H4 (cell line): ENCODE measurements around the gene CAPZB. TPM values are rescaled to one million over a fixed set of nuclear protein-coding genes. Genes with fewer than 3 reads are reported as not detected.
"Not testable (repeated sequence)": the region's sequence is repeated elsewhere in the genome, so short reads cannot be mapped to it uniquely, and the experiment has no call there.

Experiments used
- DNase-seq: peaks from one replicate; pipeline ENCODE4 v3.0.0-alpha.2; 2015; ENCODE audit warnings: low spot score
- total RNA-seq: library from RNA; depleted of rRNA; stranded (reverse); fragments of >200 nt; shearing (Covaris generic); gene quantifications from 2 replicates; pipeline ENCODE4 v1.2.3, GENCODE V29; 2014

Gene CAPZB
- total RNA-seq, 1 experiment from 2014 or later: 184 TPM

DNA sequence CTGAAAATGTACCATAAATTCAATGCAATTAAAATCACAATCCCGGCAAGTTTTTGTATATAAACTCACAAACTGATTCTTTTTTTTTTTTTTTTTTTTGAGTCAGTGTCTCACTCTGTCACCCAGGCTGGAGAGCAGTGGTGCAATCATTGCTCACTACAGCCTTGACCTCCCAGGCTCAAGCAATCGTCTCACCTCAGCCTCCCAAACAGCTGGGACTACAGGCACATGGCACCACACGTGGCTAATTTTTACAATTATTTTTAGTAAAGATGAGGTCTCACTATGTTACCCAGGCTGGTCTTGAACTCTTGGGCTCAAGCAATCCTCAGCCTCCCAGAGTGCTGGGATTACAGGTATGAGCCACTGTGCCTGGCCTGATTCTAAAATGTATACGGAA is 12.1 kb upstream of the CAPZB start:
- not testable (repeated sequence) for DNase-seq

DNA sequence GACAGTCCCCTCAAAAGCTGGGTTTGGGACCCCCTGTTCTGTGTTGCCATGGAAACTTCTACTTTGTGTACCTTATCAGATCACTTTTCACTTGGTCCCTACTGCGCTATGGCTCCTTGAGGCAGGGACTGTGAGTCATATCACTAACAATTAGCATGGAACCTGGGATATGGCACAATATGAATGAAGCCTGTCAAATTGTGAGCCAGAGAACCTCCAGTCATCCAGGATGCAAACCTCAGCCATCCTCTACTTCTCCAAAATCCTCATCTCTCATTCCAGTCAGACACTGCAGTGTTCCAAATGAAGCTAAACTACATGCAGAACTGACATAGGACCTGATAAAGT is 11.2 kb upstream of the CAPZB start:
- no peak for DNase-seq

DNA sequence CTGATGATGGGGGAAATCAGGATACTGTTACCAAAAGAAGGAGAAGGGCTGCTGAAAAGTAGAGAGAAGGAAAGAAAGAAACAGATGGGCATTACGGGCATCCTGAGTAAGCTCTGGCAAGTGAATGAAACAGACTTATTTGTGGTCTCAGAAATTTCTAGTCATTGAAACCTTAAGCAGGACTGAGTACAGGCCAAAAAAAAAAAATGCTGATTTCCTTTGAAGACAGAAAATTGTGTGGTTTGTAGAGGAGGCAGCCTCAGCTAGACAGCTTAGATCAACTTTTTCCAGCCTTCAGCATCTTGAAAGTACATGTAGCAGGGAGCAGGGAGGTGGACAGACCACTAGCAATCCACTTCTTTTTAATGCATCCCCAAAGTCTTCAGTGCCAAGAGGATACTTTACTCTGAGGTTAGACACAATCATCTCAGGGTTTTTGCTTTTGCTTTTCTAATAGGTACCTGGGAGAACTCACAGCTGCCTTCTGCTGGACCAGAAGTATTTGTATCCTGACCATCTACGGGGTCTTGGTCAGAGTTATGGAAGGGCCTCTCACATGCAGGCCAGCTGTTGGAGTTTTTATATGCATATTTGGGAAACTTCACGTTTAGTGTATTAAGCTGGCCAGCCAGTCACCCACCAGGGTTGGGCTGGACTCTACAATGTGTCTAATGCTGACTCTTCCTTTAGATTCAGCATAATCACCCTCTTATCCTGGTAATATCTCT is 10.6 kb upstream of the CAPZB start:
- no peak for DNase-seq

DNA sequence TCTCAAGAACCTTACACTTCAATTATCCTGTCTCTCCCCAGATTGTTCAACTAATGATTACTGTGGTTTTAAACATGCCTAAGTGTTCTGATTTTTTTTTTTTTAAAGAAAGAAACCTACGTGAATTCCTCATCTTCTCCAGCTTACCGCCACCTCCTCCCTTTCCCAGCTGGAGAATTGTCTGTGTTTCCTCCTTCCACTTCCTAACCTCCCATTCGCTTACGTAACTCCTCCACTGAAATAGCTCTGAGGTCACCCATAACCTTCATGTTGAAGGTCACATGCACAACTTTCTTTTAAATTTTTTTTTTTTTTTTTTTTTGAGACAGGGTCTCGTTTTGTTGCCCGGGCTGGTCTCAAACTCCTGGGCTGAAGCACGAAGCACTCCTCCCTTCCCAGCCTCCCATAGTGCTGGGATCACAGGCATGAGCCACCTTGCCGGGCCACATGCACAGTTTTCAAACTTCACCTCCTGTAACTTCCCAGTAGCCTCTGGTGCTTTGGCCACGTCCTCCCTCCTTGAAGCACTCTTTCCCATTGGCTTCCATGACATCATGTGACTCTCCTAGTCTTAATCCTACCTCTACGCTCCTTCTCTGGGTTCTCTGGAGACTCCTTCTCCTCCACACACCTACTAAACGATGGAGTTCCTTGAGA is 9.8 kb upstream of the CAPZB start:
- DNase-seq: no peak

DNA sequence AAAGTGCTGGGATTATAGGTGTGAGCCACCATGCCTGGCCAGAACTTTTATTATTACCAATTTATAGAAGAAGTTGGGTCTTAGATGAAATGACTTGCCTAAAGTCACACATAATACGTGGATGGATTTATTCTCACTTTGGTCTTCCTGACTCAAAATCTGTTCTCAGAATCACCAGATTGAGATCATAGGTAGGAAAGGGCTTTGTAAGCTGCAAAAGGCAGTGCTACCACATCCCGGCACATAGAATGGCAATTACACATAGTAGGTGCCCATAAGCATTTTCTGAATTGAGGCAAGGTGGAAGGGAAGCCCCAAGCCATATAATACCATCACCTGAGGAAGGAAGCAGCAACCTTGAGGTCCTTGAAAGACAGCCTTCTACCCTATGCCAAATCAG is 8.2 kb upstream of the CAPZB start:
- no peak for DNase-seq

DNA sequence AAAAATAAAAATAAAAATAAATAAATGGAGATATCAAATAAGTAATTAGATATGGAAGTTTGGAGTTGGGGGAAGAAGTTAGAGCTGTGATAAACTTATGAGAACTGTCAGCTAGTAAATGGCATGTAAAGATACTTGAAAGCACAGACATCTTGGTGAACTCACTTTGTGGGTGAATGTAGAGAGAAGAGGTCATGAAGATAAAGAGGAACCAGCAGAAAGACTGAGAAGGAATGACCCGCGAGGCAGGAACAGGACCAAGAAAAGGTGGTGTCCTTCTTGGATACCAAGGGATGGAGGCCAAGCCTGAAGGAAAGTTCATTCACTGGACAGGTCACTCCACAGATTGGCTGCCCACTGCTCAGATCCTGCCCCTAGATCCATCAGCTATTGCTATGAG is 4.7 kb upstream of the CAPZB start:
- DNase-seq: no peak

DNA sequence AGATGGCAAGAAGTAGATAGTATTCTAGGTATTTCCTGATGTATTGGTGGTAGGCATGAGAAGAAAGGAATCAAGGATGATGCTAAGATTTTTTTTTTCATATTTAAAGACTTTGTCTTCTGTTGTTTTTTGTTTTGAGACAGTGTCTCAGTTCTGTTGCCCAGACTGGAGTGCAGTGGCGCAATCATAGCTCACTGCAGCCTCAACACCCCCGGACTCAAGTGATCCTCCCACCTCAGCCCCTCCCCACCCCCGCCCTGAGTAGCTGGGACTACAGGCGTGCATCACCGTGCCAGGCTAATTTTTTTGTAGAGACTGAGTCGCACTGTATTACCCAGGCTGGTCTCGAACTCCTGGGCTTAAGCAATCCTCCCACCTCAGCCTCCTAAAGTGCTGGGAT is 2.8 kb upstream of the CAPZB start:
- DNase-seq: no peak

DNA sequence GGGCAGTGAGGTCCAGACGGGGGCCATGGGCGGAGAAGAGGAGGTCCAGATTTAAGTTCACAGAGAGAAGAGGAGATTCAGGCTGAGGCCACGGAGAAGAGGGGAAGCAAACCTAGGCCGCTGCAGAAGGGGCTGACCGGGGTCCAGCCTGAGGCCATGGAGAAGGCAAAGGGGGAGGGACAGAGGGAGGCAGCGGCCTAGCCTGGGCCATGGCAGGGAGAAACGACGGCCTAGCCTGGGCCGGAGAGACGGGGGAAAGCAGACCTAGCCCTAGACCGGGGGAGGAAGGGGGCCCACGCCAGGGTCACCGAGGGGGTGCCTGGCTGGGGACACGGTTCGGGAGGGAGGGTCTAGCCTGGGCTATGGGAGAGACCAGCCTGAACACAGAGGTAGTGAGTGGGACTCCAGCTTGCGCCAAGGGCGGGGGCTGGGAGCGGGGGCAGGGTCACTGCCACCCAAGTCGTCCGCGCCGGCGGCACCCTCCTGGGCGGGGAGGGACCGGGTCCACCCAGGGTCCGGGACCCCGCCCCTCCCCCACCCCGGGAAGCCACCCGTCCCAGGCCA is 459 bp downstream of the CAPZB start:
- DNase-seq: no peak

DNA sequence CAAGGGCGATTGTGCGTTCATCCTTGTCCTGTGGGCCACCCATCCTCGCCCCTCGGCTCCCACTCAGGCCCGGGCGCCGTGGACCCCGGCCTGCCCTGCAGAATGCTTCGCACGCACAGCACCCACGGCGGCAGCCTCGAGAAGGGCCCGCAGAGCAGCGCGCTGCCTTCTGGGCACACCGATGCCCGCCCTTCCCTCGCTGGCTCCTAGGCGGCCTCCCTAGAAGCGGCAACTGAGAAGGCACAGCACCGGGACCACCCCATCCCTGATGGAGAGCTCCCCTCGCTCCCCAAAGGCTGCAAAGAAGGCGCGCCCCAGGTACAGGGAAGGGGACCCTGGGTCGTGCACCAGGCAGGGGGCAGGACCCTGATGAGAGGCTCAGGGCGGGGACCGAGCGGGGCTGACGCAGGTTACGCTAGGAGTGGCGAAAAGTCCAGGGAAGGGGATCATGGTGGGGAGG is 971 bp downstream of the CAPZB start:
- DNase-seq: no peak

DNA sequence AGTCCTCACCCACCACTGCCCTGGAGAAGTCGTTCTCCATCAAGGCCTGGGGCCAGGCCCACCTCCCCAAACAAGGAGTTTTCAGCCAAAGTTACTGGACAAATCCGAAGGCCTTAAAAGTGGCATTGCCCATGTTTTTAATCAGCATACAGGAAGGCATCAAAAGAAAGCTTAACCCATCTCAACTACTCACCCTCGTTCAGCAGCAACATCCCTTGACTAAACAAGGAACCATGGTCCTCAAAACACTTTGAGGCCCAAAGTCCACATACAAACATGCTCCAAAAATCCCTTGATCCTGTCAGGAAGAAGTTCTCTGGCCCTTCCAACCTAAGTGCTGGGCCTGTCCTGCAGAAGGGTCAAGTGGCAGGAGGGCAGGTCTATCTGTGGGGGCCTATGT is 1.6 kb downstream of the CAPZB start:
- DNase-seq: no peak

DNA sequence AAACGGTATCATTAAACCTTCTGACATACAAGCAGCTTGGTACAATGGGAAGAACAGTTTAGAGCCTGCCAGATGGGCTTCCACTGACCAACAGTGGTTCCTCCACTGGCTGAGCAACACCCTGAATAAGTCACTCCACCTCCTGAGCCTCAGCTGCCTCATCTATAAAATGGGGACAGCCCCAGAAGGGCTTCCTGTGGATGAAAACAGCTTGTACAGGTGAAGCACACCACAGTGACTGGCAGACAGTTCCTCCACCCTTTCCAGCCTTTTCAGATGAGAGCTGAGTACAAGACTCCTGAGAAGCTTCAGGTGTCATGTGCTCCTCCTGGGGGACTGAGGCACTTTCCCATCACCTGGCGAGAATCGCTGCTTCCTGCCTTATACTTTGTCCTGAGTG is 2.1 kb downstream of the CAPZB start:
- no peak for DNase-seq

DNA sequence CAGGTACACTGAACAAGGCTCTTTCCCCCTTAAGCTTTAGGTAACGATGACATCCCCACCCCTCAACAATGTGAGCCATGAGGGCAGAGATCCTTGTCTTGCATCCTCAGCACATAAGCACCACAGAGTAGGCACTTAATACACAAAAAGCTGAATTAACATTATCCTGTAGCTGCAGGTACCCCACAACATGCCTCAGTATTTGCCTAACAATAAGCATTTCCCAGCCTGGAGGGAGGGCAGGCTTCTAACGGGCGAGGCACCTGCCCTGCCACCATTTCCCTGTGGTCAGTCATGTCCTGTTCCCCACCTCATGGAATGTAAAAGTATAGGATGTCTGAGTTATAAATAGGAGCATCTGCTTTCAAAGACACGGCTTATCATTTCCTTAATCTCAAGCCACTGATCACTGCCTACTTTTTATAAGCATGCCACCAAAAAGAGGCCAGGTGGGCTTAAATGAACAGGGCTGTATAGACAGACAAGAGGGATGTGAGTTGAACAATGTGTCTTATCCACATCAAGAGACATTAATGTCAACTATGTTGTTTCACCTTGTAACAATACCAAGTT is 3.4 kb downstream of the CAPZB start:
- DNase-seq: no peak

DNA sequence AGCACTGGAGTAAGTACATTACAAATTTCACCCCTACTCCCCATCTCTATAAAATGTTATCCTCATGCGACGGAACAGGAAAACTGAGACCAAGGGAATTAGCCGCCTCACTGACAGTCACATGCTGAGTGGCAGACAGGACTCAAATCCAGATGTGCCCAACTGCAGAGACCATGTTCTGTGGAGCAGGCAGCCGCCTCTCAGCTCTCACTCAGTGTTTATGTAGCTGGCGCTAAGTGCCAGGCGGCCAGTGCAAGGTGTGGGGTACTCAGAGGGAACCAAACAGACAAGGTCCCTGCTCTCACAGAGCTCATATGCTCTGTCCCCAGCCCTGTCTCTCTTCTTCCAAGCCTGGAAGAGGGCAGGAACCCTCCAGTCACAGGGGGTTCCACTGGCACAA is 5.1 kb downstream of the CAPZB start:
- no peak for DNase-seq

DNA sequence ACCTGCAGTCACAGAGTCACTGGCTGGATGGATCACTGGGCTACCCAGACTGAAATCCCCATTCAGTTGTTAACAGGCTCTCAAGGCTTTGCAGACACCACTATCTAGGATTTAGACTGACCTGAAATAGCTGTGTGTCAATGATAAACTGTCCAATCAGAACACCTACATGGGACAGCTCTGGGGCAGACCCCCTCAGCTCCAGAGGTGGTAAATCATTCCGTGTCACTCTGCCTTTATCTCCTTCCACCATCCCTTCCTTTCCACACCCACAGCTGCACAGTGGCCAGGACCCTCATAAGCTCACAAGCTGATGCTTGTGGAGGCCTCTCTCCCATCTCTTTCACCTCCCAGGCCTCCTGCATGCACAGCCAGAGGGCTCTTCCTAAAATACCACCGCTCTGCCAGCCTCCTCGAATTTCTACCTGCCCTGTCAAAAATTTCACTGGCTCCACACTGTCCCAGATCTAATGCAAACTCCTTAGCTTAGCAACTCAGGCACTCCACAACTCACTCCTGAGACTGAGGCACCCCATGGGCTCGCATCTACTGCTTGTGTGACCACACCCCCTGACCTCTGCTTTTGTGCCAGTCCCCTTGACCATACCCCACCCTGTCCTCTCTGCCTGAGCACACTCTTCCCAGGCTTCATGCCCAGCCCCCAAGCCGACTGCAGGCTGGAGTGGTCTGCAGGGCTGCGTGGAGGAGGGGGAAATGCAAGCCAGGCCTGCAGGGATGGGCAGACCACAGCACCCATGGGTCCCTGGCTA is 5.8 kb downstream of the CAPZB start:
- no peak for DNase-seq

DNA sequence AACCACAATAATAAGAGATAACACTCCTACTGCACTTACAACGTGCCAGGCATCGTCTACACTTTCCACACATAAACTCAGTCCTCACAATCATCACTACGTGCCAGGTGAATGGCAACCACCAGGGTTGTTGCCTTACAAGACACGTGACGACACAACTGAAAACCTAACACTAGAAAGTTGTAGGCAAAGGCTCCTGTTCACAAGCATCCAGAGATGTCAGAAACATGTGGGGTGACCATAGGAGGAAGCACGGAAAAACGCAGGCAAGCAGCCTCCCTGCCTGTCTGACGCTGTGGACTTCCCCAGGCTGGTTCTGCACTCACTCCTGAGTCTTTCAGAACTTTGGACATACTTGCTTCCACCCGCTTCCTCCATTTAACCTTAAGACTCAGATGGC is 7.0 kb downstream of the CAPZB start:
- DNase-seq: no peak

DNA sequence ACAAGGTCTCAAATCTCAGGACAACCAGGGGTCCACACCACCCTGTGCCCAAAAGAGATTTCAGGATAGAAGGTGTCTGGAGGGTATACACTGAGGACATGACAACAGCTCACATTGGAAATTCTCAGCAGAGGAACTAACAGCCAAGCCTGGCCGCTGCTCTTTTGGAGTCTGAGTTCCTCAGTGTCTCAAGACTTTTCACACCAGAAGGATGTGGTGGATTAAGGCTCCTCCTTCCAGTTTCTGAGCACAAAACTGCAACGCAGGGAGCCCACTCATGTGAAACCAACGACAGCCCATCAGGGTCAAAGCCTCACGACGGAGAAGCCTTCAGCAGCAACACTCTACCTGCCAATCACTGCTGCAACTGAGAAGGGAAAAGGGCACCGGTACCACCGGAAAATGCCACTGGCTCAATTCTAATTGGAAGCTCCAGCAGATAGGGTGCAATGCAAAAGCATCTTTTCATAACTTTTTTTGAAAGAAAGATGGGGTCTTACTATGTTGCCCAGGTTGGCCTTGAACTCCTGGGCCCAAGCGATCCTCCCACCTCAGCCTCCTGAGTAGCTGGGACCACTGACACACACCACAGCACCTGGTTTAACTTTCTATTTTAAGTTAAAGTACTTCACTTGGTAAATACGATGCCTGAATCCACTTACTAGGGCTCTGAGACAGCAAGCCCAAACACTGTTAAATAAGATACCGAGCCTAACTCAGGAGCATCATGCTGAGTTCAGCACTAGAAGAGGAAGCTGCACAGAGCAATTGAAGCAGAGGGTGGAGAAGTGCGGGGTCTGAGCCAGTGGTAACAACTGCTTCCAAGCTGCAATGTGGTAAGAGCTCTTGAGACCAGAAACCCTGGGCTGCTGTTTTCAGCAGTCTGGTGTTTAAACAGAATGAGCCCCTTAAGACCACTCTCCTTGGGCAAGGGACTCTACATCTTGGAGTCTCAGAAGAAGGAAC is 7.8 kb downstream of the CAPZB start:
- DNase-seq: no peak

DNA sequence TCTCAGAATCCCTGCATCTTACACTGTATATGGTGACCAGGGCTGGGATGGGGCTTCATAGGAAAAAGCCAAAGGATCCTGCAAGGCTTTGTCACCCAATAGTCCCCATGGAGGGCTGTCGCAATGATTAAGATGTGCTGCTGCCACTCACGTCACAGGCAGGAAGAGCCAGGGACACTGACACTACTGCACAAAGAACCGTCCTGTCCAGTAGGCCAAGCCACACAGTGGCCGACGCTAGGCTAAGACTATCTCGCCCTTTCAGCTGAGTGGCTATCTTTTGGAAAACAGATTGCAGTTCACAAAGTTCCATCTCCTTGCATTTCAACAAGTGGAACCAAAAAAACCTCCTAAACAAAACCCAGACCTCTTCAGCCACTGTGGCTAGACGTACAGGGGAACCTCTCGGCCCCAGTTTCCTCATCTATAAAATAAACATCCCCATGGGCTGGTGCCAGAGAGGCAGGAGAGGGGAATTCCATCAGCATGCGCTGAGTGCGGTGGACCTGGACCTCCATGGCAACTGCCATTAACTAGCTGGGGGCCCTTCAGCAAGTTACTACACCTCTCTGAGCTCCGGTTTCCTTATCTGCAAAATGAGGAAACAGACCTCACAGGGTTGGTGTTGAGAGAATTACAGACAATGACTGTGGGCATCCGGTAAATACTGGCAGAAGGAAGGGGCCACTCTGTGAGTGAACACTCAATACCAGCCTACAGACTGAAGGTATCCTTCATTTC is 8.7 kb downstream of the CAPZB start:
- DNase-seq: no peak

DNA sequence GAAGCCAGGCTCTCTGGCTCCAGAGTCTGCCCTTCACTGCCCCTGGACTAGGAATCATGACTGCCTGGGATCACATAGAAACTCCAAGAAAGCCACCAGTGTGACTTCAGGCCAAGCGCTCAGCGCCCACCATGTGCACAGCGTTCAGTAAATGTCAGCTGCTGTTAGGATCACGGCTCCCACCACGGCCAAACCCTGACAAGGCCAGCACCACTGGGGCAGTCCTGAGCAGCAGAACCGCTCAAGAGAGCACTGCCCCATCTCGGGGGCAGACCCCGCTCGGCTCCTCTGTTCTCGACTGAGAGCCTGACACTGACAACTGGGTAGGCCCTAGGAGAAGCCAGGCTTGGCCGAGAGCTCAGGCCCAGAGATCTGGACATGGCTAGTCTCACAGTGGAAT is 10.0 kb downstream of the CAPZB start:
- no peak for DNase-seq

DNA sequence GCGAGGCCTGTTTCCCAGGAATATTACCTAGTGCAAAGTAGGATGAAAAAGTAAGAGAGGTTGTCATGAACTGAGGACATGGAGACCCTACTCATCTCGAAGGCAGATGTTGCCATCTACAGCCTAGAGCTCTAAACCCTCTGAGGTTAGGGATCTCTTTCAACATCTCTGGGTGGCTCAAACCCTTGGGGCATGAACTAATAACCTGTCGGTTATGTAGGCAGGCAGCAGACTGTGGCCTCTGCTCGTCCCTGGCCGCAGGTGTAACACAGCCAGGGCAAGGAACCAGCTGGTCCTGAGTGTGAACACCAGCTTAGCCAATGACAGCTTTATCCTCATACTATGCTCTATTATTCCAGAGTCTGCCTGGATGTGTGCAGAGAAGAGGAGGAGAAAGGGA is 13.2 kb downstream of the CAPZB start:
- no peak for DNase-seq

DNA sequence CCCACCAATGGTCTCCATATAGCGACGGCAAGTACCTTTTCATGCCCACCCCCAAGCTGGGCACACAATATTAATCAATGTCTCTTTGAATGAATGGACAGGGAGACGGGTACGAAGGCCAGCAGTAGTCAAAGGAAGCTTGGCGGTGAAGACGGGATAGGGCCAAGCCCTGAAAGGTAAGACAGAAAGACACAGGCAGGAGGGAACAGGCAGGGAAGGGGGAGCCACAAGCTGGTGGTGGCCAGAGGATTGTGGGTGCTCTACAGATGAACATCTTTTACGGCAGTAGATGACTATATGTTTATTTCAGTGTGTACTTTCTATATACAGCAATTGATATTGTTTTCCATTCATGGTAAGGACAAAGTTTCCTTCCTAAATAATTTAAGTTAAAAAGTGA is 16.3 kb downstream of the CAPZB start:
- DNase-seq: no peak
